Measurements from ENCODE around the gene ERICH3. TPM values are rescaled to one million over a fixed set of nuclear protein-coding genes. Genes with fewer than 3 reads are reported as not detected.

Gene ERICH3
- polyA plus RNA-seq, 1 donor (not counting 4 experiments of a cell fraction or from before 2014, with no cell fraction given), result not detected

GRCh38 chr1:74593887-74594866 lies 79.4 kb downstream of the ERICH3 start:
- H3K27me3 ChIP-seq (ENCODE audit: control insufficient read depth, extremely low read depth, insufficient read depth, low read length), result no peaks in the 10 kb centered on the region
- no peak overlapping the region for H3K4me3 ChIP-seq (ENCODE audit: control insufficient read depth in 2 of 3, extremely low read depth in 1 of 3, insufficient read depth in 2 of 3, low read depth in 1 of 3, low read length in 3 of 3)
- dilution Hi-C loops (cut with MboI; ENCODE audit: extremely low pct_ligation_motif_present, low sequenced_read_pairs), result no loop called here
- H3K4me1 ChIP-seq (ENCODE audit: control insufficient read depth, extremely low read depth, insufficient read depth, low read length), result no peaks in the 10 kb centered on the region
- no peaks in the 10 kb centered on the region for H3K9me3 ChIP-seq (ENCODE audit: control insufficient read depth, low read depth, low read length)
- FAIRE-seq (no peak), DNase-seq (ENCODE audit: low read depth, low spot score) (no peak)
- H3K9me1 ChIP-seq (ENCODE audit: control insufficient read depth, extremely low read depth, insufficient read depth, low read length), result no peaks in the 10 kb centered on the region
- H2AFZ ChIP-seq (ENCODE audit: control insufficient read depth, low read length), result no peak overlapping the region
- no peak overlapping the region for H3K27ac ChIP-seq (ENCODE audit: control insufficient read depth, insufficient read depth, low read length)
- H3K79me2 ChIP-seq (ENCODE audit: control insufficient read depth, insufficient read depth, low read length), result no peaks in the 10 kb centered on the region
- no peak overlapping the region for H3K9ac ChIP-seq (ENCODE audit: control insufficient read depth, extremely low read depth, insufficient read depth, low read length)
- H3K36me3 ChIP-seq (ENCODE audit: control insufficient read depth in 2 of 2, extremely low read depth in 1 of 2, insufficient read depth in 2 of 2, low read length in 2 of 2), result no peaks in the 10 kb centered on the region
- H4K20me1 ChIP-seq (ENCODE audit: control insufficient read depth, extremely low read depth, insufficient read depth, low read length), result no peaks in the 10 kb centered on the region
- H3K4me2 ChIP-seq (ENCODE audit: control insufficient read depth, extremely low read depth, insufficient read depth, low read depth, low read length), result no peak overlapping the region
- no peak for TF ChIP-seq EZH2 (IDR thresholded peaks at IDR 0.05; ENCODE audit: low read length)
- no peak for TF ChIP-seq CTCF (optimal IDR thresholded peaks at IDR 0.05 in 1 of 3, IDR thresholded peaks at IDR 0.05 in 1 of 3, conservative IDR thresholded peaks at IDR 0.05 in 1 of 3; ENCODE audit: extremely low read depth in 1 of 3, insufficient read depth in 2 of 3, low read length in 3 of 3)

GRCh38 chr1:74592580-74593355 lies 80.8 kb downstream of the ERICH3 start:
- TF ChIP-seq CTCF (optimal IDR thresholded peaks at IDR 0.05 in 1 of 3, IDR thresholded peaks at IDR 0.05 in 1 of 3, conservative IDR thresholded peaks at IDR 0.05 in 1 of 3; ENCODE audit: extremely low read depth in 1 of 3, insufficient read depth in 2 of 3, low read length in 3 of 3) (no peak), EZH2 (IDR thresholded peaks at IDR 0.05; ENCODE audit: low read length) (no peak)
- no peak for DNase-seq (ENCODE audit: low read depth, low spot score)
- no peak for FAIRE-seq
- Histone ChIP-seq H3K27ac (ENCODE audit: control insufficient read depth, insufficient read depth, low read length) (no peak overlapping the region), H3K4me2 (ENCODE audit: control insufficient read depth, extremely low read depth, insufficient read depth, low read depth, low read length) (no peak overlapping the region), H3K79me2 (ENCODE audit: control insufficient read depth, insufficient read depth, low read length) (no peaks in the 10 kb centered on the region), H2AFZ (ENCODE audit: control insufficient read depth, low read length) (no peak overlapping the region), H4K20me1 (ENCODE audit: control insufficient read depth, extremely low read depth, insufficient read depth, low read length) (no peaks in the 10 kb centered on the region), H3K9me1 (ENCODE audit: control insufficient read depth, extremely low read depth, insufficient read depth, low read length) (no peaks in the 10 kb centered on the region), H3K9me3 (ENCODE audit: control insufficient read depth, low read depth, low read length) (no peaks in the 10 kb centered on the region), H3K4me1 (ENCODE audit: control insufficient read depth, extremely low read depth, insufficient read depth, low read length) (no peaks in the 10 kb centered on the region), H3K9ac (ENCODE audit: control insufficient read depth, extremely low read depth, insufficient read depth, low read length) (no peak overlapping the region), H3K4me3 (ENCODE audit: control insufficient read depth in 2 of 3, extremely low read depth in 1 of 3, insufficient read depth in 2 of 3, low read depth in 1 of 3, low read length in 3 of 3) (no peak overlapping the region), H3K36me3 (ENCODE audit: control insufficient read depth in 2 of 2, extremely low read depth in 1 of 2, insufficient read depth in 2 of 2, low read length in 2 of 2) (no peaks in the 10 kb centered on the region), H3K27me3 (ENCODE audit: control insufficient read depth, extremely low read depth, insufficient read depth, low read length) (no peaks in the 10 kb centered on the region)
- dilution Hi-C loops (cut with MboI; ENCODE audit: extremely low pct_ligation_motif_present, low sequenced_read_pairs), result no loop called here

All from keratinocyte (primary cell).